T1000 (cell line): Measurements from ENCODE around the gene KIF18B.

ENCODE experiments used
- DNase-seq: peaks from one replicate; lab custom pipeline; 2025; ENCODE audit warnings: mixed read lengths; lab: John Stamatoyannopoulos, UW

KIF18B gene

DNA sequence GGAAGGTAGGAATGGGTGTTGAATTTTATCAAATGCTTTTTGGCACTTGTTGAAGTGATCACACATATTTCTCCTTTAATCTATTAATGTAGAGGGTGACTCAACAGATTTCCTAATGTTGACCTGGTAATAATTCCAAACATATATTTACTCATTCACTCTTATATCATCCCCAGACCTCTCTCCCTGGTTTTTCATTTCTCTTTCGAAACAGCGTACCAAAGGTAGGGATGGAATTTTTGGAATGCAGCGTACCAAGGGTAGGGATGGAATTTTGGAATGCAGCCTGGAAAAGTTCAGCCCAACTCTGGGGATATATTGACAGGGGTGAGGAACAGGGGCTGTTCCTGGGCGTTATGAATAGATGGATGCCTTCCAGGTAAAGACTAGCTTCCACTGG, 7.3 kb downstream of the KIF18B start:
- DNase-seq: no peak

DNA sequence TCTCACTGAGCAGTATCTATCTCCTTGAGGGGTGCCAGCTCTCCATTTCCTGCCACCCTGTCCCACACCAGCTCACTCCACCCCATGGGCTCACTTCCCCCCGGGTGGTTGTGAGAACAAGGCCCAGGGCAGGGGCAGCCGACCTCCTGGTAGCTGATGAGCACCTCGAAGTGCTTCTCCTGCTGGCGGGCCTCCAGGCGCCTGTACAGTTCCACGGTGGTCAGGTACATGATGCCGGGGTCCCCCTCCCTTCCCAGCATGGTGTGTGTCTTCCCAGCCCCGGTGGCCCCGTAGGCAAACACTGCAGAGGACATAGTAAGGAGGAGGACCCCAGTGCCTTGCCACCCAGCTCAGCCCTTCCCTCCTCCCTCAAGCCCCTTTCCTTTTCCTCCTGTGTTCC, 12.5 kb downstream of the KIF18B start:
- no peak for DNase-seq

DNA sequence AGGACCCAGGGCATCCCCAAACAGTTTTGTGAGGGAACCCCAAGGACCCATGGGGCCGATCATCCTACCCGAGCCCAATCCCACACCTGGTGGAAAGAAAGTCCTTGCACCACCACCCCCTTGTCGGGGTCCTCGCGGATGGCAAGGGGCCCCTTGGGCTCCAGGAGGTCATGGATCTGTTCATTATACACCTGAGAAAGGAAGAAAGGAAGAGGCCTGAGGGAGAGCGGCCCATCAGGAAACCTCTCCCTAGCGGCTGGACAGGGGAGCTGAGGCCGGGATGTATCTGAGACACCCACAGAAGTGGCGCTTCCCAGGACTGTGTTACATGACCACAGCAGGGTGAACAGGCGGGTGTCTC, 12.8 kb downstream of the KIF18B start:
- no peak for DNase-seq

DNA sequence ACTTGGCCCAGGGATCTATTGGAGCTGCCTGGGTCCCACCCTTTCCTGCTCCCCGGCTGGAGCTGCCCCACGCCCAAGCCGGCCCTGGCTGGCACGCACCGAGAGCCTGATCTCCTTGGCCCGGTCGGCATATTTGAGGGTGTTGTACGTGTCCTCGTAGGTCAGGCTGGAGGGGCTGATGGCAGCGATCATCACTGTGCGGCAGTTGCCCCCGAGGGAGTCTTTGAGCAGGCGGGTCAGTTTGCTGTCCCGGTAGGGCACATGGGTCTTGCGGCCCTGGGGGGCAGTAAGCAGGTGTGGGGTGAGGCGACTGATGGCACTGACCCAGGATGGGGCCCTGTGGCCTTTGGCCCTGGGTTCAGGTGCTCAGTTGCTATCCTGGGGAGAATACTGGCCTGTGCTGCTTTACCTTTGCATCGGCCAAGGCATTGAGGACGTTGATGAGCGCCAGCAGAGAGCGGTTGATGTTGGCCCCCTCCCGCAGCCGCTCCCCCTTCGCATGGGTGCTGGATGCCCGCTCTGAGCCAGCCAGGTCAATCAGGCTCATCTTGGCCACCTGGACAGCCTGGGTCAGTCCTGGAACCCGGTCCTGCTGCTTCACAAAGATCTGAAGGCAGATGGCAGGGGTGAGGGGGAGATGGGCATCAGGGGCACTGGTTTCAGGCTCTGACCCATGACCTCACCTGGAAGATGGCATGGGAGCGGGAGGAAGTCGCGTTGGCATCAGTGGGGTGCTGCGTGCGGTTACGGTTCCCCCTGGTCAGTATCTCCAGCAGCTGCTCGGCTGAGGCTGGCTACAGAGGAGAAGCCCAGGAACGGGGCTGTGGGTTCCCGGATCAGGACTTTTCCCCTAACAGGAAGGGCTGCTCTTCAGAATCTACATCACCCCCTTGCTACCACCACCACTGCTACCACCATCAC, 13.5 kb downstream of the KIF18B start:
- no peak for DNase-seq

DNA sequence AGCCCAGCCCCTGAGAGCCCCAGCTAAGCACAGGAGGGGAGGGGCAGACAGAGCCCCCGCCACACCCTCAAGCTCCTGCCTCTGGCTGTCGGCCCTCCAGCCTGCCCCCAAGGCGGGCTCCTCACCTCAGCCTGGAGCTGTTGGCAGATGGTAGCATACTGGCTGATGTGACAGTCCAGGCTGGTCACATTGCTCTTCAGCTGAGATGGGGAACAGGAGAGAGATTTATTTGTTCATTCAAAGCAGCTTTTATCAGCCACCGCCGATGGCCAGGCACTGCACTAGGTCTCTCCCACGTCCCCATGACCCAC, 14.8 kb downstream of the KIF18B start:
- no peak for DNase-seq

DNA sequence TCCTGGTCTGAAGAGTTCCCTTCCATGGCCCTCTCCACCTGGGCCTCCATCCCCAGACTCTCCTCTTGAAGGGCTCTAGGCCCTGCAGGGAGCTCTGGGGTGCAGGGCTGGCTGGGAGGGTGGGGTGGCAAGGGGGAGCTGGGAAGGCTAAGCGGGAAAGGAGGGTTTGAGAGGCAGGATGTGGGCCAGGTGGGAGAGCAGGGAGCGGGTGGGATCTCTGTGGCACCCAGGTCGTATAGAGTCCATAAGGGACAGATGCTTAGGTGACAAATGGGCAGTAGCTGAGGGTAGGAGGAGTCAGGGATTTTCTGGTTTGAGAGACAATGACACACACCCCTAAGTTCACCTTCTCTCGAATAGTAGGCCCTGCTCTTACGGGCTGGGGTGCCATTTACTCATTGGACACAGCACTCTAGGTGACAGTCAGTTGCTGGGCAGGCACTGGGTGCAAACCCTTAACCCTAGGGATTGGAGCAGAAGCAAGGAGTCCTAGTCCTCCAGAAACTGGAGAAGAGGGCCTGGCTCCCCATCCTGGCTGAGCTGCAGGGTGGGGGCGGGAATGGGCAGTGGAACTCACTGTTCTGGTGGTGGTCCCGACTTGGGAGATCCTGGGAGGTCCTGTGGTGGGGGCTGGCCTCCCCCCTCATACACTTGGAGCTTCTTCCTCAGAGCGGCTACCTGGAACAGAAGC, 15.3 kb downstream of the KIF18B start:
- no peak for DNase-seq

DNA sequence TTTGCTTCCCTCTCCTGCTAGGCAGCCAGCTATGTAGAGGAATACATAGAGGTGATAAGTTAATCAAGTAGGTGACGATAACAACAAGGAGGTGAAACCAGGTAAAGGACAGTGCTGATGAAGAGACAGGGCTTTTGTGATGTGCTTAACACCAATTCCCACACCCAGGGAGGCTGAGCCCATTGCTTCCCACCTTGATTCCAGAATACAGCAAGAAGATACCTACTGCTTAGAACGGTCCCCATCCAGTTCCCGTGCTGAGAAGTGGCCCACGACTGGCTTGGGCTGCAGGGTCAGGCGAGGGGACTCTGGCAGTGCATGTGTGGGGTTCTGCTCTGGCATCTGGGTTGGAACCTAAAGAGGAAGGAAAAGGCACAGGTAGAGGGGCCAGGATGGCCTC, 16.2 kb downstream of the KIF18B start:
- DNase-seq: no peak

DNA sequence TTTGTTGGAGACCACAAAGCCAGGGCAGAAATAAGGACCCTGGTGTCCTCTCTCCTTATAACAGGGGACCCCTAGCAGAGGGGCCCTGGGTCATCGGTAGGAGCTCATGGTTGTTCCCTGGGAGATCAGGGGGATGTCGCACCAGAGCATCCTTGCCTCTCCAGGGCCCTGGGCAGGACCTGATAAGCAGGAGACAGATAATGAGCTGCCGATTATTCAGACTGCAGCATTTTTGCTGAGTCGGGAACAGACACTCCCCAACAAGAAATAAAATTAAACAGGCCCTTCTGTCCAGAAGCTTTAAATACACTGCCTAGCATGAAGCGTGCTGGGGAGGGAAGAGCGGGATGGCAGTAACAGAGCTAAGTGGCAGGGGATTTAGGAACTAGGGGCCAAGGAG, 16.9 kb downstream of the KIF18B start:
- DNase-seq: no peak

DNA sequence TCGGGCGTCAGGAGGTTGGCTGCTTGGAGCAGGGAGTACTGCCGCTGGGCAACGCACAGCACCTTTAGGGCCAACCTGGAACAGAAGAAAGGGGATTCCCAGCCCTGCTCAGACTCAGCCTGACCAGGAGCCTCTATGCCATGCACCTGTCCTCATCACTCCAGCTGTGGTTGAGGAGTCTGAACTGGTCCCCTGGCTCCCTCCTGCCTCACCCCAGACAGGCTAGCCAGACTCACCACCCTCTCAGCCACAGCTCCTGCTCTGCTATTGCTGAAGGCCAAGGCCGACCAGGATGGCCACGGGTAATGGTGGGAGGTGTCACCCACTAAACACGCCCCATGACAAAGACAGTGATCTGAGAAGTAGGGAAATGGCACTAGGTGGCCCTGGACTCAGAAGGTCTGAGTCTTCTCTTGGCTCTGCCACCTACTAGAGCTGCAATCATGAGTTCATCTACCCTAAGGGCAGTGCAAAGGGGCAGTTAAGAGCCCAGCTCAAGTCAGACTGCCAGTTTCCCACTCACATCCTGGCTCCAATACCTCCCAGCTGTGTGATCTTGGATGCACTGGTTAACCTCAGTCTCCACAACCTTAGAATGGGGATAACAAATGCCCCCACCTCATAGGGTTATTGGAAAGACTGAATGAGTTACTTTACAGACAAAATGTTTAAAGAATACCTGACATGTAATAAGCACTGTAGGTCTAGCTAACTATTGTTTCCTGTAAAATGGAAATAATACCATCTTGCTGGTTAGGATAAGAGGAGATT, 18.4 kb downstream of the KIF18B start:
- no peak for DNase-seq

DNA sequence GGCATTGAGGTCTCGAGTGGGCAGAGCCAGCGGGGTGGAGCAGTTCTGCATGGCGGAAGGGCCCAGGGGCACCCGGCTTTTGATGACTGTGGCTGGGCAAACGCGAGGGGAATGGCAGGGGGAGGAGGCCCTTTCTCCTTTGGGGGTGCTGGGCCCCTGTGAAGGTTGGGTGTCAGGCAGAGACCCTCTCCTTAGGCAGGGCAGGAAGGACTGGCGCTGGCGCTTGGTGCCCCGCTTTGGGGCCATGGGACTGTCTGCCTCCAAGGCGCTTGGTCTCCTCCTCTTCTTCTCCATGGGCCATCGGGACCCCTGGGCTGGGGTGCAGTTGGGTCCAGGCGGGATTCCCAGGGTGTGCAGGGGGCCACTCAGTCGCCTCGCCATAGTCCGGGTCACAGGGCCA, 19.4 kb downstream of the KIF18B start:
- DNase-seq: no peak

DNA sequence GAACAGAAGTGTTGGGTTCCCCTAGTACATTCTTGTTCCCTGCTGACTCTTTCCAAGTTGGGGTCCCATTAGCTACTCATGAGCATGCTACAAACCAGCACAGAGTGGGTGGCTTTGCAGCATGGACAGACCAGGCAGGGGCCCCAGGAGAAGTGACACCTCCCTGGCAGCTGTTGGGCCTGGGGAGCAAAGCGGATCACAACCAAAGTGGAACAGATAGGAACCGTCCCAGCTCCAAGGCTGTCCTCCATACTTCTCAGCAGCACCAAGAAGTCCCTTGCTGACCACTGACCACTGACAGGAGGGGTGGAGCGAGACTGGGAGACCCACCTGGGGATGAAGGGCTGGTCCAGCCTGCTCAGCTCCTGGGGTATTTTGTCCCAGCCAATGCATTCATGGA, 19.9 kb downstream of the KIF18B start:
- DNase-seq: no peak

DNA sequence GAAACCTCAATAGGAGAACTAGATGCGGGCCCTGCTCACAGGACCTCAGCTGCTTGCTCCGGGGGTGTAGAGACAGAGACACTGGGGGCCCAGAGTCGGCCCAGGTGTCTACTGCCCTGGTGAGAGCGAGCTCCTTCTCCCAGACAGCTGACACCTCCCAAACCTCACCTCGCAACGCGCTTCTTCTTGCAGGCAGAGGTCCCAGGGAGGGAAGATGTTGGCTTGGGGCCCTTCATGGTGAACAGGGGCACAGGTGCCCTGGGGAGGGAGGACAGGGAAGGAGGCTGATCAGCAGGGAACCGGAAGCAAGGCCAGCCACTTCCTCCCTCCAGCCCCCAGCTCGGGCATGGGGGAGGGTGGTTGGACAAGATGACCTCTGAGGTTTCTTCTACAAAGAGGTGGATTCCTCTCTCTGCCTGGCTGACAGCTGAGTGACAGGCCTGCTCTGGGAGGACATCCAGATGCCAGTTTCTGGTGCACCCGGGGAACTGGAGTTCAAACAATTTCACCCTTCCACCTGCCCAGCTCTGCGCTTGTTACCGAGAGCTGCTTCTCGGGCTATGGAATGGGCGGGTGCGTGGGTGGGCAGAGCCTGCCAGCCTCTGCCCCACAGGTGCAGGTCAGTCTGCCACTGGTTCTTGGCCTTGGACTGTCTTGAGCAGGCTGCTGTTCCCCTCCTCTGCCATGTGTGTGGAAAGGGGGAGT, 20.6 kb downstream of the KIF18B start:
- DNase-seq: no peak

DNA sequence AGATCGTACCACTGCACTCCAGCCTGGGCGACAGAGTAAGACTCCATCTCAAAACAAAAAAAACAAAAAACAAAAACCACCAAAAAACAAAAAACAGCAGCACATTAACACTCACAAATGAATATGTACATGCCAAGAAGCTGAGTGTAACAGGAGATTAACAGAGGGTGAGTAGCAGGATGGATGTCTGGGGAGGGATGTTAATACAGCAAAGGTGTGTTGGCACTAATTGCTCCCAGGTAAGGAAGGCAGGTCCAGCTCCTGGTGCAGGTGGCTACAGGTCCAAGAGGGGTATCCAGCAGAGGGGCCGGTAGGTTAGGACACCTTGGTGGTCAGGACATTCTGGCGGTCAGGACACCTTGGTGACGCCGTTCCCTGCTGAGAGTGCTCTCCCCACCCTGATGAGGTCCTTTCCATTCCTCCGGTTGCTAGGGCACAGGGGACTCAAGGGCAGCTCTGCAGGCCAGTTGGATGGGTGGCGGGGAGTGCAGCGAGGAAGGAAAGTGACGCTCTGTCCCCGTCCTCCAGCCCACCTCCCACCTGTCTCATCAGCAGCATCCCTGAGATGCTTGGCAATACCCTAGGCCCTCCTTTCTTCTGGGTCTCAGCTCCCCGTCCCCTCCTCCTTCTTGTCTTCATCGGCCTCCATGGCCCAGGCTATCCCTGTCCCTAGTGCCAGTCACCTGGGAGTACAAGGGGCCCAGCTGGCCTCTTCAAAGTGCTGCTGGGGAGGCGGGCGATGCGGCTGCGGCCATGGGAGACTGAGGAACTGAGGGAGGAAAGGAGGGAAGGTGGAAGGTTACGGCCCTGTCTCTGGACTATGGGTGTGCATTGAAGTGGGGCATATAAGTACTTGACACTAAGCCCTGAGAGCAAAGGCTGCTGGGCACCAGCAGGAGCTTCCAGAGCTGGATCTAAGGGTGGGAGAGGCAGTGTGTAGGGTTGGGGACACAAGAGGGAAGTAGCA, 21.6 kb downstream of the KIF18B start:
- DNase-seq: no peak

DNA sequence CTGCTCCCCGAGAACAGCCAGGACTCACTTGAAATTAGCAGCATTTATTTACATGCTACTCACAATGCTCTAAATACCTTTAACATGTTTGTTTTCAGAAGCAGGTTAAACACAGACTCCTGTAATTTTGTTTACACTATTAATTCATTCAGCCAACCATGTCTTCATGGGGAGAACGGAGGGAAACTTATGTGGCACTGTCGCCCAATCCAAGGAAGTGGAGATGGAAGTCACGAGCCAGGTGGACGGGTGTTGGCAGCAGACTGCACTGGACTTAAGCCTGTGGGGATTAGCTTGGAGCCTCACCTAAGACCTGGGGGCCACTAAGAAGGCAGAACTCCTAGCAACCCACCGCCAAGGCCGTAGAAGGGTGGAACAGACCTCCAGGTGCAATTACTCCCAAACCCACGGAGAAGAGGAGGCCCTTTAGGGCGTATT, 23.4 kb downstream of the KIF18B start:
- no peak for DNase-seq

DNA sequence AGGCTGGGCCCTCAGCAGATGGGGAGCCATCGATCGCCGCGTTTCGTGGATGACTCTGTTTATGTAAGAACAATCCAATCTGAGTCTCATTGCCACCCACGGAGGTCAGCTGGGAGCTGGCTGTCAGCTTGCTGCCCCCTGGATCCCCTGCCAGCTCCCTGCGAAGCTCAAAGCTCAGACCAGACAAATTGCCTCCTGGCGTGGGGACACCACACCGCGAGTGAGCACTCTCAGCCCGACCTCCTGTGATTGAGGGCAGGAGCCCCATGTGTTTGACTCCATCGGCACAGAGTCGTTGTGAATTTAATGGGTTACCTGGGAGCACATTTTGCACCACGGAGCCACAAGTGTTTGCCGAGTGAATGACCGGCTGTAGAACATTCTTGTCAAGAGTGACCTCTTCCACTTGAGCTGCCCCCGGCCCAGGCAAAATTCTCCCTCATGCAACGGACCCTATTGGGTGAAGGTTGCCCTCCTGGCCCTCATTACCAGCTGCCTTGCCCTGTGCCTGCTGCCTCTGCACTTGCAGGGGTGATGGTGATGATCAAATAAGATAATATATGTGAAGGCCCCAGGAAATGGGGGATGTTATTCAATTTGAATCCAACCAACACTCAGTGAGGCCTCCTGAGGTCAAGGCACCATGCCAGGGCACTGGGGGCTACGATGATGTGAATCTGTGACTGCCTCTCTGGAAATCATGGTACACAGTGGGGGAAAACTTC, 24.7 kb downstream of the KIF18B start:
- DNase-seq: no peak

DNA sequence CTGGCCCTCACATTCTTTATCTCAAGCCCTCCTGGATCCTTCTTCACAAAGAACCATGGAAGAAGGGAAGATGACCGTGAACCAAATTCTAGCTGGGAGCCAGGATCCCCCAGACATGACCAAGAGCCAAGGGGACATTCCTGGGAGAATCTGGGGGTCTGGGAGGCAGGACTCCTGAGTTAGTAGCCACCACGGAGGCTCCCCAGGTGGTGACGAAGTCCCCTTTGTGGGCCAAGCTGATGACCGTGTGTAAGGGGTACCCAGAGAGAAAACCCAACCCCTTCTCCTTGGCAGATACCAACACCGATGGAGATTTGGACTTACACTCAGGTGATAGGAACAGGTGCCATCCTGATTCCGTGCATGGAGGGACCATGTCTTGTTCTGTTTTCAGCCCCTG, 25.4 kb downstream of the KIF18B start:
- DNase-seq: no peak

DNA sequence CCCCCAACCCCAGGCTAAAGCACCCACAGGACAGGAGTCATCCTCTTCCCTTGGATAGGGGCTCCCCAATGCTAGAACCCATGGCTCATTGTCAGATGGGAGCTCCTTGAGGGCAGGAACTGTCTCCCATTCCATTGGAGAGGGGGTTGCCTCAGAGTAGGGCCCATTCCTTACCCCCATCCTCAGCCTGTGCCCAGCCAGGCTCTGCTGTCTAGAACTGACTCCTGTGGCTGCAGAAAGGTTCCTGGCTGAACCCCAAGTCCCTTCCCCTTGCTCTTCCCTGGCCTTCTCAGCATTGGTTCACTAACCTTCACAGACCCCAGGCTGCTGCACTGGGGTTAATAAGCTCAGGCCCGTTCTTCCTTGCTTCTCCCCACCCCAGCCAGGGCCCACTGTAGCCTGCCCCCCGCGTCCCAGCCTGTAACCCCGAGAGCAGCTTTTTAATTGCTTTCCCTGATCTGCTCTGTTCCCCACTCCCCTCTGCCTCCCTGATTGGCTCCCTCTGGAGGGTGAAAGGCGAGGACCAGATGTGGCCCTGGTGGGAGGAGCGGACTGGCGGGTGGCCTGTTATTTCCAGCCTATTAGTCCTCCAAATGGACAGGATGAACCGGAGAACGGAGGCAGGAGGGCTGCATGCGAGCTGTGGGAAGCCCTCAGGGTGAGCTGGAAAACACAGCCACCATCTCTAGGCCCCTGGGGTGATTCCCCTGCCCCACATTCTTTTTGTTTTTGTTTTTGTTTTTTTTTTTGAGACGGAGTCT, 26.3 kb downstream of the KIF18B start:
- no peak for DNase-seq

DNA sequence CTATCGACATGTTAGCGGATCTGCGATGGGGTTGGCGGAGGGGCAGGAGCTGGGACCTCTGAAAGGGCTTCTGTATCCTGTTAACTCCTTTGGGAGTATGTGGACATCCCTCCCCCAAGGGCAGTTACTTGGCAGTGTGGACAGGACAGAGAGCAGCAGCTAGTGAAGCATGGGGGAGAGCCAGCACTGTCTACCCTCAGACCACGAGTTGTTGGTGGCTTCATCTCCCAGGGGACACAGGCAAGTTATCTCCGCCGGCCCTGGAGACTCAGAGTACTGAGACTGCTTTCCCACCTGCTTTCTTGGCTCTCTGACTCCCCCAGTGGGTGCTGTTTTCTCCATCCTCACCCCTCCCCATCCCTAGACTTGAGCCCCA, 27.0 kb downstream of the KIF18B start:
- DNase-seq: no peak

DNA sequence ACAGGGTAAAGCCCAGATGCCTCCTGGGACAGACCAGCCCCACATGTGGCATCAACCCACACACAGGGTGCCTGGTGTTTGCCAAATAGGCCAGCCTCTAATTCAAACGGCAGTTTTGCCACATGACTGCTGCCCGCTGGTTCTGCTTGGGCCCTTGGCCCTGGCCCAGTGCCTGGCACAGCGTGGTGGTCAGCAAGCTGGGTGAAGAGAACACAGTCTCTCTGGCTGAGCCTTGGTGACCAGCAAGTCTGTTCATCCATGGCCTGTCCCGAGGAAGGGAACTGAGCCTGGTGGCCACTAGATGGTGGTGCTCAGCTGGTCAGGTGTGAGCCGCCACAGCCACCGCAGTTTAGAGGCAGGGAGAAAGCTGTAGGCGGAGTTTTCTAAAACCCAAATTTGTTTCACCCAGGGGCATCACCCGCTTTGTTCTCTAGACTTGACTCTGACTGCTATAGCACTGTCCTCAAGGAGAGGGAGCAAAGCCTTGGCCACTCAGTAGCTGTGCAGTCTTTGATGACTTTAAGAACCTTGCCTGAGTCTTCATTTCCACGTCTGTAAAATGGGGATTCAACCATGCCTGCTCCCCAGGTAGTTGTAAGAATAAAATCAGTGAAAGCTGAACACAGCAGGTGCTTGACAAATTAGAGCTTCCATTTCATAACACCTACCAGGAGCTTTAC, 27.5 kb downstream of the KIF18B start:
- DNase-seq: peak; percentile 68
